Panc1 (cell line): Measurements from ENCODE around the gene HERC3. TPM values are rescaled to one million over a fixed set of nuclear protein-coding genes. Genes with fewer than 3 reads are reported as not detected.

Source experiments
- ATAC-seq: fragments of 200-7000 bp; cut with Tn5 transposase; 2 replicates; pipeline ENCODE4 v1.9.1; 2020; ENCODE audit warnings: mild to moderate bottlenecking, moderate library complexity
- BruUV-seq: library from RNA; stranded (reverse); fragments of 400-500 nt; replicated peaks from 2 replicates; lab custom pipeline; 2021; lab: Mats Ljungman, UMichigan
- CTCF ChIA-PET: fragments of 300-600 bp; sonication (Branson Sonifier 250); formaldehyde crosslinking; loops from one replicate; lab custom pipeline; 2022; ENCODE audit warnings: antibody characterized with exemption; lab: Charles Lee
- POLR2A ChIA-PET: fragments of 300-600 bp; sonication (Branson Sonifier 250); formaldehyde crosslinking; loops from one replicate; lab custom pipeline; 2022; ENCODE audit warnings: antibody characterized with exemption; lab: Charles Lee
- DNase-seq: peaks from one replicate; pipeline ENCODE4 v3.0.0-alpha.2; 2010; ENCODE audit warnings: low read depth, low spot score
- H3K27ac ChIP-seq: 2 replicates; pipeline ENCODE4 v1.5.1; 2011; ENCODE audit warnings: mild to moderate bottlenecking, low read length, inconsistent platforms
- H3K27me3 ChIP-seq: fragments of 200-500 bp; sonication (Bioruptor generic); 2 replicates; pipeline ENCODE4 v1.6.0; 2014; ENCODE audit warnings: low read length, inconsistent platforms; ENCODE audit not compliant: control insufficient read depth, insufficient read depth
- H3K36me3 ChIP-seq: fragments of 200-500 bp; sonication (Bioruptor generic); 2 replicates; pipeline ENCODE4 v1.5.1; 2014; ENCODE audit warnings: inconsistent platforms, mild to moderate bottlenecking, low read length, moderate library complexity; ENCODE audit not compliant: control insufficient read depth, insufficient read depth
- H3K4me1 ChIP-seq: 2 replicates; pipeline ENCODE4 v1.5.1; 2011; ENCODE audit warnings: inconsistent platforms, mild to moderate bottlenecking, low read length, moderate library complexity; ENCODE audit not compliant: control insufficient read depth, insufficient read depth
- H3K4me3 ChIP-seq, 2 experiments: 2 replicates each; pipeline ENCODE4 v1.5.1; 2011 to 2012; ENCODE audit warnings: low read depth in 2 of 2, low read length in 2 of 2, mild to moderate bottlenecking in 2 of 2, inconsistent platforms in 1 of 2, moderate library complexity in 1 of 2
- H3K9me3 ChIP-seq: fragments of 200-500 bp; sonication (Bioruptor generic); 2 replicates; pipeline ENCODE4 v1.5.1; 2014; ENCODE audit warnings: low read depth, mild to moderate bottlenecking, inconsistent platforms, low read length, moderate library complexity; ENCODE audit not compliant: control insufficient read depth, insufficient read depth
- POLR2AphosphoS5 ChIP-seq: IDR thresholded peaks from 2 replicates; pipeline ENCODE4 v1.6.1; 2012; ENCODE audit warnings: mild to moderate bottlenecking, low read depth, low read length, moderate library complexity
- REST ChIP-seq, 2 experiments: IDR thresholded peaks; 2 replicates each; pipeline ENCODE4 v1.6.1; 2011 to 2012; ENCODE audit warnings: low read depth in 2 of 2, control low read depth in 1 of 2, low read length in 1 of 2, mild to moderate bottlenecking in 1 of 2, moderate library complexity in 1 of 2; ENCODE audit not compliant: insufficient read depth in 1 of 2
- SIN3A ChIP-seq: IDR thresholded peaks from 2 replicates; pipeline ENCODE4 v1.6.1; 2012; ENCODE audit warnings: low read depth, mild to moderate bottlenecking, low read length, moderate library complexity, borderline replicate concordance; ENCODE audit not compliant: insufficient read depth
- TCF7L2 ChIP-seq: IDR thresholded peaks from 2 replicates; pipeline ENCODE4 v1.6.1; 2011; ENCODE audit warnings: mild to moderate bottlenecking, low read depth, low read length, inconsistent platforms
- in situ Hi-C: cut with HindIII; loops from 2 replicates; pipeline ENCODE4 v1.10.0; 2016; ENCODE audit warnings: low sequenced_read_pairs, low pct_unique_long_range_greater_than_20kb
- intact Hi-C: fragments of 100-400 bp; cut with micrococcal nuclease; formaldehyde crosslinking; loops from one replicate; pipeline ENCODE4 v1.10.0; 2022; ENCODE audit not compliant: unreplicated experiment
- total RNA-seq: library from RNA; stranded (reverse); gene quantifications from one replicate; pipeline ENCODE4 v1.2.1, GENCODE V29; 2021; ENCODE audit not compliant: unreplicated experiment
- TF ChIP-seq, protein P1 (sequence below): fragments of 450-650 bp; IDR thresholded peaks from 2 replicates; pipeline ENCODE4 v1.5.1; 2017; ENCODE audit warnings: mild to moderate bottlenecking

Gene HERC3
- total RNA-seq, 1 experiment from 2014 or later = 1.1 TPM

DNA sequence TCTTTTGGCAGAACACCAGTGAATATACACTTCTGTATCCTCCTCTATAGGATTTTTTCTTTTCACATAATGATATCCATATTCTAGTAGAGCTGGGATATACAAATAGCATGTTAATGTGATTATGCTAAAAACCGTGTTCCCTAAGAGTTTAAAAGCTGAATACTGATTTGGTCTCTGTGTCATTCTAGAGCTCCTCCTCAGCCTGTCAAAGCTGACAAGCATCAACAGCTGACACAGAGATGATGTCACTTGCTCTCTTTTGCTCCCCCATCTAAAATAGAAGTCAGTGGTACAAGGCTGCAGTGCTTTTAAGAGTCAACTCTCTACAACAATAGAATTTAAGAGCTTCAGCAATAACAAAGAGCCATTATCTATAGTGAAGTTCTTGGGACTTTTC lies 17.1 kb upstream of the HERC3 start:
- no peak for TF ChIP-seq SIN3A
- TF ChIP-seq POLR2AphosphoS5 = no peak
- TF ChIP-seq, protein P1, sequence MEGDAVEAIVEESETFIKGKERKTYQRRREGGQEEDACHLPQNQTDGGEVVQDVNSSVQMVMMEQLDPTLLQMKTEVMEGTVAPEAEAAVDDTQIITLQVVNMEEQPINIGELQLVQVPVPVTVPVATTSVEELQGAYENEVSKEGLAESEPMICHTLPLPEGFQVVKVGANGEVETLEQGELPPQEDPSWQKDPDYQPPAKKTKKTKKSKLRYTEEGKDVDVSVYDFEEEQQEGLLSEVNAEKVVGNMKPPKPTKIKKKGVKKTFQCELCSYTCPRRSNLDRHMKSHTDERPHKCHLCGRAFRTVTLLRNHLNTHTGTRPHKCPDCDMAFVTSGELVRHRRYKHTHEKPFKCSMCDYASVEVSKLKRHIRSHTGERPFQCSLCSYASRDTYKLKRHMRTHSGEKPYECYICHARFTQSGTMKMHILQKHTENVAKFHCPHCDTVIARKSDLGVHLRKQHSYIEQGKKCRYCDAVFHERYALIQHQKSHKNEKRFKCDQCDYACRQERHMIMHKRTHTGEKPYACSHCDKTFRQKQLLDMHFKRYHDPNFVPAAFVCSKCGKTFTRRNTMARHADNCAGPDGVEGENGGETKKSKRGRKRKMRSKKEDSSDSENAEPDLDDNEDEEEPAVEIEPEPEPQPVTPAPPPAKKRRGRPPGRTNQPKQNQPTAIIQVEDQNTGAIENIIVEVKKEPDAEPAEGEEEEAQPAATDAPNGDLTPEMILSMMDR = no peak
- no peak for TF ChIP-seq TCF7L2
- no peak for TF ChIP-seq REST (IDR thresholded peaks at IDR 0.05; ENCODE audit: insufficient read depth in 1 of 2, low read depth in 2 of 2, low read length in 1 of 2)
- no peaks in the 10 kb centered on the region for H3K36me3 ChIP-seq
- H3K27ac ChIP-seq = no peak overlapping the region
- CTCF ChIA-PET = interaction anchor here (0.7 kb wide), 1 partner anchor 112 kb away, joined by 3 read pairs; no protein-coding TSS in a partner anchor
- BruUV-seq = no TSS peak
- in situ Hi-C loops (no loop called here), intact Hi-C loops (no loop called here)
- no peaks in the 10 kb centered on the region for H3K27me3 ChIP-seq
- POLR2A ChIA-PET = no interaction called here
- no peak overlapping the region for H3K4me3 ChIP-seq
- H3K9me3 ChIP-seq = no peaks in the 10 kb centered on the region
- ATAC-seq = no peak
- DNase-seq = no peak
- H3K4me1 ChIP-seq = no peaks in the 10 kb centered on the region

DNA sequence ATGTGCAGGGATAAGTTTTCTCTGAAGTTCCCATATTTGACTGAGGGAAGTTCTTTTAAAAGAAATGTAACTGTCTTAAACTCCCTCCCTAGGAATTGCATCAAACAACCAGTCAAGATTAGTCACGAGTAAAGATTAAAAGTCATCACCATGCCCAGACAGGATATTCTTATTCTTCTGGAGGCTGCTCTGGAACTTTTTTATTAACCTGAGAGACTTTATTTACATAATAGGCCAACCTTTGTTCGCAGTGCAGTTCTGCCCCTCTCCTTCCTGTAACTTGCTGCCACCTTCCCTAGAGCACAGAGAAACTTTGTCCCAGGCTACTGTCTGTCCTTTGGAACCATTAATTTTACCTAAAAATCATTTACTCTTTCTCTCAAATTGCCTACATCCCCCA lies 9.8 kb upstream of the HERC3 start:
- Histone ChIP-seq H3K9me3 (no peaks in the 10 kb centered on the region), H3K27ac (no peak overlapping the region), H3K36me3 (no peaks in the 10 kb centered on the region), H3K27me3 (no peaks in the 10 kb centered on the region), H3K4me1 (no peaks in the 10 kb centered on the region), H3K4me3 (no peak overlapping the region)
- no peak for TF ChIP-seq TCF7L2
- TF ChIP-seq REST (IDR thresholded peaks at IDR 0.05; ENCODE audit: insufficient read depth in 1 of 2, low read depth in 2 of 2, low read length in 1 of 2) = no peak
- no peak for TF ChIP-seq POLR2AphosphoS5
- TF ChIP-seq SIN3A = no peak
- TF ChIP-seq, protein P1 = no peak
- ChIA-PET POLR2A (no interaction called here), CTCF (no interaction called here)
- no peak for DNase-seq
- BruUV-seq = no TSS peak
- intact Hi-C loops (no loop called here), in situ Hi-C loops (no loop called here)
- ATAC-seq = no peak
